ENCODE measurements around the gene STOX2. TPM values are rescaled to one million over a fixed set of nuclear protein-coding genes. Genes with fewer than 3 reads are reported as not detected.

The STOX2 gene
- total and polyA plus RNA-seq, 10 of the 15 experiments (the other 5 are each of a cell fraction or from before 2014, with no cell fraction given) = 0.01 to 1.2 (median 0.18) TPM; not detected in 4

DNA sequence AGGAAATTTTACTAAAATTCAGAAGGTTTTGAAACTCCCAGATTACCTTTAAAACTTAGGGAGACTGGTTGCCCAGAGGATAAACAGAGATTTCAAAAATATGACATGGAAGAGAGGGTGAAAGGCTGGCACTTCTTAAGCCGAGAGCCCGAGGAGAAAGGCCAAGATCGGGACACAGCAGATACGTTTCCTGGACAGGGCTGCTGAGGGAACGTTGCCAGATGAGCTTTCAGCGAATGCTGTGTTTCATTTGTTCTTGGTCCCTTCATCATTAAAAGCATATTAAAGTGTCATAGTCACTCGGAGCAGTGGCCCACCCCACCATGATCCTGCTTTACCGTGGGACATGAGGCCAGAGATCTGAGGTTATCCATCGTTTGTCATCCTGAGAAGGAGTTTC, 37.9 kb upstream of the STOX2 start:
- Histone ChIP-seq H3K36me3 (ENCODE audit: control insufficient read depth in 2 of 2, insufficient read depth in 2 of 2, low read length in 1 of 2) (no peaks in the 10 kb centered on the region), H3K4me2 (ENCODE audit: control insufficient read depth, insufficient read depth) (no peak overlapping the region), H3K27ac (ENCODE audit: control insufficient read depth, insufficient read depth) (no peak overlapping the region), H3K4me1 (ENCODE audit: control insufficient read depth, insufficient read depth, low read length) (no peaks in the 10 kb centered on the region), H3K9me3 (replicated peaks; ENCODE audit: control insufficient read depth, insufficient read depth, low read length) (no peaks in the 10 kb centered on the region), H3K79me2 (ENCODE audit: control insufficient read depth, insufficient read depth, low read length) (no peaks in the 10 kb centered on the region), H2AFZ (ENCODE audit: control insufficient read depth, low read depth, low read length) (no peak overlapping the region), H4K20me1 (ENCODE audit: control insufficient read depth, insufficient read depth) (no peaks in the 10 kb centered on the region), H3K9ac (ENCODE audit: control insufficient read depth, insufficient read depth, low read length) (no peak overlapping the region), H3K27me3 (replicated peaks in 1 of 2; ENCODE audit: control insufficient read depth in 2 of 2, insufficient read depth in 2 of 2, low read length in 1 of 2) (peaks cover 0 to 4% of the 10 kb centered on the region in 2 experiments; a peak in 2 of 4 replicates), H3K4me3 (no peak overlapping the region)
- FAIRE-seq (no peak), DNase-seq (ENCODE audit: low read depth, low spot score) (no peak), ATAC-seq (no peak)
- in situ Hi-C loops (cut with MboI) = no loop called here
- ChIA-PET SMC1A (ENCODE audit: uncharacterized antibody, unreplicated experiment) (no interaction called here), POLR2A (no interaction called here), CTCF (no interaction called here), RAD21 (ENCODE audit: unreplicated experiment) (no interaction called here)
- WGBS (ENCODE audit: insufficient coverage, insufficient replicate concordance, low lambda C conversion rate, missing lambda C conversion rate) = 40% methylated on average over 9 of the region's 9 CpGs
- intact Hi-C loops (cut with micrococcal nuclease; ENCODE audit: unreplicated experiment) = no loop called here
- no peak for TF ChIP-seq MXI1 (IDR thresholded peaks at IDR 0.05; ENCODE audit: low read depth, low read length)
- no peak for TF ChIP-seq YY1 (IDR thresholded peaks at IDR 0.05; ENCODE audit: low read depth, low read length)
- no peak for TF ChIP-seq TAF1 (IDR thresholded peaks at IDR 0.05; ENCODE audit: borderline replicate concordance, low read depth, low read length)
- TF ChIP-seq RAD21 (IDR thresholded peaks at IDR 0.05; ENCODE audit: insufficient read depth, low read depth, low read length) = no peak
- BruUV-seq (replicated peaks) = no TSS peak

DNA sequence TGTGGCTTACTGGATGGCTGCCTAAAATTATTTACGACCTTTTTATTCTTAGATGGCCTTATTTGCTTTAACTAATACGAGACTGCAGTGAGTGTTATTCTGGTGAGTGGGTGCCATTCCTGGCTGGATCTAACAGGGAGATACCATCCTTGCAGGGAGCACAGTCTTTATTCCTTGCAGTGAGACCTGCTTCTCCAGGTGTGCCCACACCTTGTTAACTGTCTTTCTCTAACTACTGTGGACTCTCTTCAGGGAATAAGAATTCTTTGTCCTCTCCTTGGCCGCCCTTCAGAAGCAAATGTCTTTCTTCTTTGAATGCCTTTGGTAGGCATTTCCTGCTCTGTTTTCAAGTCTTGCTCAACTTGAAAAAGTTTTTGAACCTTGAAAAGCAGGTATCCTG, 34.1 kb upstream of the STOX2 start:
- Histone ChIP-seq H4K20me1 (ENCODE audit: control insufficient read depth, insufficient read depth) (no peaks in the 10 kb centered on the region), H2AFZ (ENCODE audit: control insufficient read depth, low read depth, low read length) (no peak overlapping the region), H3K4me1 (ENCODE audit: control insufficient read depth, insufficient read depth, low read length) (no peaks in the 10 kb centered on the region), H3K79me2 (ENCODE audit: control insufficient read depth, insufficient read depth, low read length) (no peaks in the 10 kb centered on the region), H3K4me3 (no peak overlapping the region), H3K27ac (ENCODE audit: control insufficient read depth, insufficient read depth) (no peak overlapping the region), H3K9ac (ENCODE audit: control insufficient read depth, insufficient read depth, low read length) (no peak overlapping the region), H3K36me3 (ENCODE audit: control insufficient read depth in 2 of 2, insufficient read depth in 2 of 2, low read length in 1 of 2) (no peaks in the 10 kb centered on the region), H3K27me3 (replicated peaks in 1 of 2; ENCODE audit: control insufficient read depth in 2 of 2, insufficient read depth in 2 of 2, low read length in 1 of 2) (peaks cover 0 to 4% of the 10 kb centered on the region in 2 experiments; a peak in 2 of 4 replicates), H3K9me3 (replicated peaks; ENCODE audit: control insufficient read depth, insufficient read depth, low read length) (no peaks in the 10 kb centered on the region), H3K4me2 (ENCODE audit: control insufficient read depth, insufficient read depth) (no peak overlapping the region)
- SMC1A ChIA-PET (ENCODE audit: uncharacterized antibody, unreplicated experiment) = no interaction called here
- CTCF ChIA-PET = no interaction called here
- intact Hi-C loops (cut with micrococcal nuclease; ENCODE audit: unreplicated experiment) = no loop called here
- ATAC-seq (no peak), DNase-seq (ENCODE audit: low read depth, low spot score) (no peak), FAIRE-seq (no peak)
- no TSS peak for BruUV-seq (replicated peaks)
- WGBS (ENCODE audit: insufficient coverage, insufficient replicate concordance, low lambda C conversion rate, missing lambda C conversion rate) = 27% methylated on average over 3 of the region's 3 CpGs
- RAD21 ChIA-PET (ENCODE audit: unreplicated experiment) = no interaction called here
- in situ Hi-C loops (cut with MboI) = no loop called here
- POLR2A ChIA-PET = no interaction called here
- TF ChIP-seq BHLHE40 (IDR thresholded peaks at IDR 0.05; ENCODE audit: borderline replicate concordance in 1 of 2, low read depth in 2 of 2, low read length in 1 of 2) (no peak), CHD2 (IDR thresholded peaks at IDR 0.05; ENCODE audit: borderline replicate concordance, low read depth, low read length) (no peak), NBN (IDR thresholded peaks at IDR 0.05) (no peak), MAX (IDR thresholded peaks at IDR 0.05; ENCODE audit: low read depth, low read length) (no peak), RAD21 (IDR thresholded peaks at IDR 0.05; ENCODE audit: insufficient read depth, low read depth, low read length) (no peak), BMI1 (IDR thresholded peaks at IDR 0.05; ENCODE audit: borderline replicate concordance) (no peak), MEF2B (IDR thresholded peaks at IDR 0.05; ENCODE audit: partially characterized antibody, poor library complexity, severe bottlenecking) (no peak), EP300 (IDR thresholded peaks at IDR 0.05; ENCODE audit: borderline replicate concordance in 1 of 2, control insufficient read depth in 1 of 2, low read depth in 2 of 2, low read length in 2 of 2) (no peak), KAT2A (conservative IDR thresholded peaks at IDR 0.05; ENCODE audit: control insufficient read depth, low read depth, low read length) (no peak), PAX8 (IDR thresholded peaks at IDR 0.05) (no peak), NR2C2 (IDR thresholded peaks at IDR 0.05; ENCODE audit: borderline replicate concordance, control insufficient read depth, insufficient read length, low read depth) (no peak), SUPT20H (IDR thresholded peaks at IDR 0.05; ENCODE audit: borderline replicate concordance, control insufficient read depth, low read depth, low read length) (no peak)
- TF ChIP-seq, protein P1, sequence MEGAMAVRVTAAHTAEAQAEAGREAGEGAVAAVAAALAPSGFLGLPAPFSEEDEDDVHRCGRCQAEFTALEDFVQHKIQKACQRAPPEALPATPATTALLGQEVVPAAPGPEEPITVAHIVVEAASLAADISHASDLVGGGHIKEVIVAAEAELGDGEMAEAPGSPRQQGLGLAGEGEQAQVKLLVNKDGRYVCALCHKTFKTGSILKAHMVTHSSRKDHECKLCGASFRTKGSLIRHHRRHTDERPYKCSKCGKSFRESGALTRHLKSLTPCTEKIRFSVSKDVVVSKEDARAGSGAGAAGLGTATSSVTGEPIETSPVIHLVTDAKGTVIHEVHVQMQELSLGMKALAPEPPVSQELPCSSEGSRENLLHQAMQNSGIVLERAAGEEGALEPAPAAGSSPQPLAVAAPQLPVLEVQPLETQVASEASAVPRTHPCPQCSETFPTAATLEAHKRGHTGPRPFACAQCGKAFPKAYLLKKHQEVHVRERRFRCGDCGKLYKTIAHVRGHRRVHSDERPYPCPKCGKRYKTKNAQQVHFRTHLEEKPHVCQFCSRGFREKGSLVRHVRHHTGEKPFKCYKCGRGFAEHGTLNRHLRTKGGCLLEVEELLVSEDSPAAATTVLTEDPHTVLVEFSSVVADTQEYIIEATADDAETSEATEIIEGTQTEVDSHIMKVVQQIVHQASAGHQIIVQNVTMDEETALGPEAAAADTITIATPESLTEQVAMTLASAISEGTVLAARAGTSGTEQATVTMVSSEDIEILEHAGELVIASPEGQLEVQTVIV (IDR thresholded peaks at IDR 0.05; ENCODE audit: borderline replicate concordance, partially characterized antibody) = no peak

All from GM12878 (cell line).